ENCODE results near the gene SDC3. TPM values are rescaled to one million over a fixed set of nuclear protein-coding genes. Genes with fewer than 3 reads are reported as not detected.
A peak's percentile ranks its signal among the peaks of the same experiment; 100 is the strongest.

Gene SDC3
- total and polyA plus RNA-seq, 2 of the 8 experiments (the other 6 are each of a cell fraction or from before 2014, with no cell fraction given) = 7.0 to 27.0 TPM

DNA sequence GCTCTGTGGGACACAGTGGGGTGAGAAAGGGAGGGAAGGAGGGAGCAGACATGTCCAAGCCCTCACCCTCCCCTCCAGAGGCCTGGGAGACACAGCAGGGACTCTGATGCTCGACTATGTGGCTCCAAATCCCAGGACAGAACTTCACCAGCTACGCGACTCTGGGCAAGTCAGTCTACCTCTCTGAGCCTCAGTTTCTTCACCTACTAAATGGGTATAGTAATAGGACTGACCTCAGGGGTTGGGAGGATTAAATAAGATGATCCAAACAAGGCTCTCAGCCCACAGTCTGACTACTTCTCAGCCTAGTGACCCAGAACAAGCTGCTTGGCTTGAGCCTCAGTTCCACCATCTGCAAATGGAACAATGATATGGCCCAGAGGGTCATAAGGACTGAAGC, 19.6 kb downstream of the SDC3 start:
- H2BK20ac ChIP-seq (ENCODE audit: low read length) = no peak overlapping the region
- H3K14ac ChIP-seq (ENCODE audit: insufficient read length) = no peak overlapping the region
- H3K9ac ChIP-seq (replicated peaks in 1 of 4; ENCODE audit: extremely low read depth in 1 of 4, low read depth in 3 of 4, low read length in 3 of 4) = no peak overlapping the region
- CTCF ChIA-PET (ENCODE audit: partially characterized antibody) = interaction anchor here (1.1 to 3.5 kb wide), 4 partner anchors 8 to 106 kb away, joined by 3 to 20 read pairs (median 6); no protein-coding TSS in a partner anchor
- peaks cover 0 to 13% of the 10 kb centered on the region in 2 experiments for H4K20me1 ChIP-seq (replicated peaks in 1 of 2; ENCODE audit: control insufficient read depth in 1 of 2, insufficient read depth in 2 of 2, low read length in 2 of 2)
- no peaks in the 10 kb centered on the region for H3K9me3 ChIP-seq (ENCODE audit: insufficient read depth in 2 of 2, low read depth in 1 of 2, low read length in 1 of 2)
- H3K27me3 ChIP-seq (replicated peaks in 1 of 4; ENCODE audit: control insufficient read depth in 3 of 4, extremely low read depth in 1 of 4, insufficient read depth in 3 of 4, low read length in 3 of 4) = no peaks in the 10 kb centered on the region; a peak in 1 of 7 replicates
- no peak overlapping the region for H4K91ac ChIP-seq (replicated peaks; ENCODE audit: insufficient read length, low read length)
- no peak overlapping the region for H3K56ac ChIP-seq (replicated peaks; ENCODE audit: insufficient read length, low read depth, low read length)
- no peak overlapping the region for H2AFZ ChIP-seq (ENCODE audit: low read length)
- no peak overlapping the region; the same call in 1 of the 2 replicates for H2BK5ac ChIP-seq (ENCODE audit: low read depth, low read length)
- H3K4ac ChIP-seq (replicated peaks; ENCODE audit: insufficient read length, low read depth, low read length) = no peak overlapping the region
- H3K23ac ChIP-seq (ENCODE audit: insufficient read length) = no peak overlapping the region
- H3K4me3 ChIP-seq (ENCODE audit: extremely low read depth in 1 of 4, insufficient read depth in 2 of 4, low read depth in 3 of 4, low read length in 4 of 4) = no peak overlapping the region
- no peaks in the 10 kb centered on the region for H3K36me3 ChIP-seq (ENCODE audit: control insufficient read depth in 2 of 4, insufficient read depth in 4 of 4, low read length in 3 of 4)
- H2AK5ac ChIP-seq (ENCODE audit: low read depth, low read length) = peak overlapping the region; percentile 28; the same call in 1 of the 2 replicates
- TF ChIP-seq NANOG (IDR thresholded peaks at IDR 0.05; ENCODE audit: insufficient read depth, low read depth, low read length, poor library complexity, severe bottlenecking) = no peak
- TF ChIP-seq SP4 (IDR thresholded peaks at IDR 0.05; ENCODE audit: low read length) = no peak
- no peak for TF ChIP-seq SRF (IDR thresholded peaks at IDR 0.05; ENCODE audit: low read depth, low read length)
- TF ChIP-seq SUZ12 (IDR thresholded peaks at IDR 0.05; ENCODE audit: low read length) = no peak
- TF ChIP-seq, protein P1, sequence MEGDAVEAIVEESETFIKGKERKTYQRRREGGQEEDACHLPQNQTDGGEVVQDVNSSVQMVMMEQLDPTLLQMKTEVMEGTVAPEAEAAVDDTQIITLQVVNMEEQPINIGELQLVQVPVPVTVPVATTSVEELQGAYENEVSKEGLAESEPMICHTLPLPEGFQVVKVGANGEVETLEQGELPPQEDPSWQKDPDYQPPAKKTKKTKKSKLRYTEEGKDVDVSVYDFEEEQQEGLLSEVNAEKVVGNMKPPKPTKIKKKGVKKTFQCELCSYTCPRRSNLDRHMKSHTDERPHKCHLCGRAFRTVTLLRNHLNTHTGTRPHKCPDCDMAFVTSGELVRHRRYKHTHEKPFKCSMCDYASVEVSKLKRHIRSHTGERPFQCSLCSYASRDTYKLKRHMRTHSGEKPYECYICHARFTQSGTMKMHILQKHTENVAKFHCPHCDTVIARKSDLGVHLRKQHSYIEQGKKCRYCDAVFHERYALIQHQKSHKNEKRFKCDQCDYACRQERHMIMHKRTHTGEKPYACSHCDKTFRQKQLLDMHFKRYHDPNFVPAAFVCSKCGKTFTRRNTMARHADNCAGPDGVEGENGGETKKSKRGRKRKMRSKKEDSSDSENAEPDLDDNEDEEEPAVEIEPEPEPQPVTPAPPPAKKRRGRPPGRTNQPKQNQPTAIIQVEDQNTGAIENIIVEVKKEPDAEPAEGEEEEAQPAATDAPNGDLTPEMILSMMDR (IDR thresholded peaks at IDR 0.05; ENCODE audit: control extremely low read depth in 1 of 3, insufficient read depth in 1 of 3, low read depth in 1 of 3, low read length in 3 of 3) = no peak
- TF ChIP-seq EGR1 (IDR thresholded peaks at IDR 0.05; ENCODE audit: borderline replicate concordance, low read depth, low read length) = no peak
- no peak for TF ChIP-seq ASH2L (IDR thresholded peaks at IDR 0.05; ENCODE audit: low read length)
- no peak for TF ChIP-seq RNF2 (IDR thresholded peaks at IDR 0.05; ENCODE audit: borderline replicate concordance, low read depth, low read length, missing control alignments, poor library complexity, severe bottlenecking)
- POLR2A ChIA-PET (ENCODE audit: partially characterized antibody) = interaction anchor here (1.2 to 1.8 kb wide), 3 partner anchors 8 to 35 kb away, joined by 4 to 6 read pairs (median 5); no protein-coding TSS in a partner anchor
- H3K4me2 ChIP-seq (ENCODE audit: insufficient read depth in 1 of 2, low read depth in 2 of 2, low read length in 2 of 2) = no peak overlapping the region
- H3K4me1 ChIP-seq (replicated peaks in 1 of 4; ENCODE audit: control insufficient read depth in 3 of 4, insufficient read depth in 4 of 4, low read length in 3 of 4) = peaks cover 9 to 28% (median 17%) of the 10 kb centered on the region in 4 experiments
- H2BK15ac ChIP-seq (ENCODE audit: low read length) = no peak overlapping the region
- H3K79me2 ChIP-seq (ENCODE audit: control insufficient read depth in 1 of 2, insufficient read depth in 2 of 2, low read length in 2 of 2) = no peaks in the 10 kb centered on the region
- H2BK12ac ChIP-seq (ENCODE audit: low read depth, low read length) = no peak overlapping the region
- H3K27ac ChIP-seq (ENCODE audit: low read depth, low read length) = no peak overlapping the region
- H3K79me1 ChIP-seq (ENCODE audit: low read depth, low read length) = peaks cover 2% of the 10 kb centered on the region; the same call in 1 of the 2 replicates
- no peak for DNase-seq (ENCODE audit: low read depth in 1 of 2, low spot score in 2 of 2)
- no peak overlapping the region; the same call in 1 of the 2 replicates for H4K8ac ChIP-seq (ENCODE audit: extremely low read depth, insufficient read depth, low read length)
- 86% methylated on average over 3 of the region's 3 CpGs; no CpG with 5 or more reads in 1 of the 2 experiments for WGBS, 2 experiments (ENCODE audit: extremely low coverage in 1 of 2, insufficient coverage in 1 of 2, insufficient read length in 1 of 2, insufficient replicate concordance in 2 of 2, low coverage in 1 of 2, low lambda C conversion rate in 2 of 2, missing lambda C conversion rate in 1 of 2)
- no peak overlapping the region; the same call in 1 of the 2 replicates for H3K18ac ChIP-seq (ENCODE audit: extremely low read depth, low read length)
- no peak overlapping the region for H2BK120ac ChIP-seq (replicated peaks; ENCODE audit: low read depth, low read length)
- FAIRE-seq = no peak
- H3K23me2 ChIP-seq (ENCODE audit: low read depth, low read length) = peaks cover under 1% of the 10 kb centered on the region; the same call in 1 of the 2 replicates
- no peak overlapping the region for H4K5ac ChIP-seq (ENCODE audit: insufficient read length, low read depth, low read length)
